Transverse colon (tissue), 3 donors: ENCODE data around the gene PI16.

Source experiments
- POLR2A ChIP-seq: fragments of 450-650 bp; IDR thresholded peaks from one replicate; pipeline ENCODE4 v1.6.1; 2016; ENCODE audit warnings: antibody characterized with exemption, mild to moderate bottlenecking, moderate library complexity
- TF ChIP-seq, protein P1 (sequence below), 5 experiments: fragments of 200-600 bp in 3 of 5; fragments of 450-650 bp in 2 of 5; sonication (generic) in 3 of 5; IDR thresholded peaks; 1 replicate in 2 of 5; 2 replicates in 3 of 5; pipeline ENCODE4 v1.5.1; 2016 to 2017; ENCODE audit warnings: antibody characterized with exemption in 5 of 5, inconsistent platforms in 3 of 5, mild to moderate bottlenecking in 2 of 5, moderate library complexity in 1 of 5

DNA sequence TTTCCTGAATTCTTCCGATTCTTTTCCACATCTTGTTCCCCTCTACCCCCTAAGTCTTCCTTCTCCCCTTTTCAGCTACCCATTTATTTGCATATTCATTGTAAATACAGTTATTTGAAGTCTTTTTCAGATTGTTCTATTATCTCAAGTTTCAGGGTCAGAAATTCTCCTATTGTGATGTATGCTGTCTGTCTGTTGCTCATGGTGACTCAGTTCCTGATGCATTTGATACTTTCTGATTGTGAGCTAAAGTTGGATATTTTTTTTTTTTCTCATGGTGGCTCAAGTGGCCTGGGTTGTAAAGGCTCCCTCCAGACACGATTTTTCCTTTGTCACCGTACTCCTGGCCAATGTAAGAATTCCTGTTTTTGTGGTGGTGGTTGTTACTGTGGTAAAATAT lies 4.9 kb upstream of the PI16 start:
- TF ChIP-seq POLR2A, result no peak
- TF ChIP-seq, protein P1, sequence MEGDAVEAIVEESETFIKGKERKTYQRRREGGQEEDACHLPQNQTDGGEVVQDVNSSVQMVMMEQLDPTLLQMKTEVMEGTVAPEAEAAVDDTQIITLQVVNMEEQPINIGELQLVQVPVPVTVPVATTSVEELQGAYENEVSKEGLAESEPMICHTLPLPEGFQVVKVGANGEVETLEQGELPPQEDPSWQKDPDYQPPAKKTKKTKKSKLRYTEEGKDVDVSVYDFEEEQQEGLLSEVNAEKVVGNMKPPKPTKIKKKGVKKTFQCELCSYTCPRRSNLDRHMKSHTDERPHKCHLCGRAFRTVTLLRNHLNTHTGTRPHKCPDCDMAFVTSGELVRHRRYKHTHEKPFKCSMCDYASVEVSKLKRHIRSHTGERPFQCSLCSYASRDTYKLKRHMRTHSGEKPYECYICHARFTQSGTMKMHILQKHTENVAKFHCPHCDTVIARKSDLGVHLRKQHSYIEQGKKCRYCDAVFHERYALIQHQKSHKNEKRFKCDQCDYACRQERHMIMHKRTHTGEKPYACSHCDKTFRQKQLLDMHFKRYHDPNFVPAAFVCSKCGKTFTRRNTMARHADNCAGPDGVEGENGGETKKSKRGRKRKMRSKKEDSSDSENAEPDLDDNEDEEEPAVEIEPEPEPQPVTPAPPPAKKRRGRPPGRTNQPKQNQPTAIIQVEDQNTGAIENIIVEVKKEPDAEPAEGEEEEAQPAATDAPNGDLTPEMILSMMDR (IDR thresholded peaks at IDR 0.05), result no peak
